Keratinocyte (primary cell): ENCODE measurements around the gene LAD1. TPM values are rescaled to one million over a fixed set of nuclear protein-coding genes. Genes with fewer than 3 reads are reported as not detected.

ENCODE experiments used
- DNase-seq: peaks from one replicate; pipeline ENCODE4 v3.0.0-alpha.2; 2011; ENCODE audit warnings: low read depth, missing footprints, low spot score
- FAIRE-seq: peaks from 2 replicates; lab custom pipeline; 2011; peaks lifted over from hg19 to GRCh38; lab: Jason Lieb, UNC
- H2AFZ ChIP-seq: 2 replicates; pipeline ENCODE4 v1.6.0; 2012; ENCODE audit warnings: low read length, control low read depth, inconsistent platforms; ENCODE audit not compliant: control insufficient read depth
- H3K27ac ChIP-seq: 2 replicates; pipeline ENCODE4 v1.5.1; 2011; ENCODE audit warnings: low read length; ENCODE audit not compliant: control insufficient read depth, insufficient read depth
- H3K27me3 ChIP-seq: 3 replicates; pipeline ENCODE4 v1.6.0; 2011; ENCODE audit warnings: low read length; ENCODE audit not compliant: control insufficient read depth, insufficient read depth; ENCODE audit errors: extremely low read depth
- H3K36me3 ChIP-seq, 2 experiments: 2 replicates in 1 of 2; 3 replicates in 1 of 2; pipeline ENCODE4 v1.5.1; 2011; ENCODE audit warnings: low read length in 2 of 2, mild to moderate bottlenecking in 1 of 2; ENCODE audit not compliant: control insufficient read depth in 2 of 2, insufficient read depth in 2 of 2; ENCODE audit errors: extremely low read depth in 1 of 2
- H3K4me1 ChIP-seq: 3 replicates; pipeline ENCODE4 v1.5.1; 2011; ENCODE audit warnings: low read length; ENCODE audit not compliant: control insufficient read depth, insufficient read depth; ENCODE audit errors: extremely low read depth
- H3K4me2 ChIP-seq: 3 replicates; pipeline ENCODE4 v1.6.0; 2011; ENCODE audit warnings: low read depth, low read length; ENCODE audit not compliant: control insufficient read depth, insufficient read depth; ENCODE audit errors: extremely low read depth
- H3K4me3 ChIP-seq, 3 experiments: fragments of 200-600 bp in 1 of 3; sonication (generic) in 1 of 3; 2 replicates in 2 of 3; 3 replicates in 1 of 3; pipeline ENCODE4 v1.5.1; 2011 to 2016; ENCODE audit warnings: low read length in 3 of 3, mild to moderate bottlenecking in 3 of 3, control low read depth in 2 of 3, inconsistent platforms in 1 of 3, low read depth in 1 of 3, mixed read lengths in 1 of 3, mixed run types in 1 of 3, moderate library complexity in 1 of 3; ENCODE audit not compliant: control insufficient read depth in 2 of 3, insufficient read depth in 2 of 3; ENCODE audit errors: extremely low read depth in 1 of 3
- H3K79me2 ChIP-seq: 2 replicates; pipeline ENCODE4 v1.6.0; 2012; ENCODE audit warnings: low read length; ENCODE audit not compliant: control insufficient read depth, insufficient read depth
- H3K9ac ChIP-seq: 3 replicates; pipeline ENCODE4 v1.6.0; 2011; ENCODE audit warnings: low read length; ENCODE audit not compliant: control insufficient read depth, insufficient read depth; ENCODE audit errors: extremely low read depth
- H3K9me1 ChIP-seq: 3 replicates; pipeline ENCODE4 v1.6.0; 2011; ENCODE audit warnings: low read length; ENCODE audit not compliant: control insufficient read depth, insufficient read depth; ENCODE audit errors: extremely low read depth
- H3K9me3 ChIP-seq: 2 replicates; pipeline ENCODE4 v1.5.1; 2012; ENCODE audit warnings: low read depth, low read length; ENCODE audit not compliant: control insufficient read depth
- H4K20me1 ChIP-seq: 3 replicates; pipeline ENCODE4 v1.6.0; 2011; ENCODE audit warnings: low read length; ENCODE audit not compliant: control insufficient read depth, insufficient read depth; ENCODE audit errors: extremely low read depth
- CTCF ChIP-seq, 3 experiments: IDR thresholded peaks in 1 of 3; conservative IDR thresholded peaks in 1 of 3; optimal IDR thresholded peaks in 1 of 3; 2 replicates in 2 of 3; 3 replicates in 1 of 3; pipeline versions ENCODE3 to v1.5.1; 2011; ENCODE audit warnings: low read length in 3 of 3, mild to moderate bottlenecking in 3 of 3, moderate library complexity in 2 of 3, control low read depth in 1 of 3, inconsistent platforms in 1 of 3; ENCODE audit not compliant: insufficient read depth in 2 of 3; ENCODE audit errors: extremely low read depth in 1 of 3
- EZH2 ChIP-seq: IDR thresholded peaks from one replicate; pipeline ENCODE4 v1.6.1; 2012; ENCODE audit warnings: inconsistent platforms, mild to moderate bottlenecking, low read length, moderate library complexity
- dilution Hi-C: fragments of 300-500 bp; cut with MboI; formaldehyde crosslinking; loops from one replicate; pipeline ENCODE4 v1.7.0; 2020; ENCODE audit warnings: low sequenced_read_pairs; ENCODE audit not compliant: extremely low pct_ligation_motif_present
- polyA plus RNA-seq, 5 experiments: library from polyadenylated mRNA; depleted of rRNA in 3 of 5; stranded (reverse) in 3 of 5; stranded (forward) in 1 of 5; unstranded in 1 of 5; fragments of >200 nt; gene quantifications; 1 replicate in 1 of 5; 2 replicates in 3 of 5; 3 replicates in 1 of 5; pipeline versions ENCODE4 v1.2.1 to v1.2.3, GENCODE V29; 2011 to 2012; ENCODE audit warnings: missing spikeins in 2 of 5, low read depth in 1 of 5, low replicate concordance in 1 of 5

Gene LAD1
- polyA plus RNA-seq, 1 donor (not counting 4 experiments of a cell fraction or from before 2014, with no cell fraction given), result 82.9 TPM

GRCh38 chr1:201443747-201444146 is 44.6 kb upstream of the LAD1 start:
- no peaks in the 10 kb centered on the region for H3K79me2 ChIP-seq
- no peak for FAIRE-seq

GRCh38 chr1:201436969-201437368 is 37.8 kb upstream of the LAD1 start:
- Histone ChIP-seq H3K4me3 (no peak overlapping the region), H3K36me3 (no peaks in the 10 kb centered on the region), H3K79me2 (no peaks in the 10 kb centered on the region), H3K9me3 (no peaks in the 10 kb centered on the region), H3K27me3 (no peaks in the 10 kb centered on the region), H3K4me1 (peaks cover 8% of the 10 kb centered on the region), H3K4me2 (no peak overlapping the region), H3K9me1 (no peaks in the 10 kb centered on the region), H4K20me1 (no peaks in the 10 kb centered on the region), H2AFZ (no peak overlapping the region), H3K27ac (no peak overlapping the region), H3K9ac (no peak overlapping the region)
- TF ChIP-seq CTCF (optimal IDR thresholded peaks at IDR 0.05 in 1 of 3, IDR thresholded peaks at IDR 0.05 in 1 of 3, conservative IDR thresholded peaks at IDR 0.05 in 1 of 3; ENCODE audit: extremely low read depth in 1 of 3, insufficient read depth in 2 of 3, low read length in 3 of 3) (no peak), EZH2 (no peak)
- dilution Hi-C loops, result no loop called here
- FAIRE-seq (no peak), DNase-seq (no peak)

More at GRCh38 chr1:201443747-201444146, 44.6 kb upstream of the LAD1 start:
- H2AFZ ChIP-seq, result no peak overlapping the region
- no peaks in the 10 kb centered on the region for H3K36me3 ChIP-seq
- dilution Hi-C loops, result no loop called here
- no peaks in the 10 kb centered on the region for H3K9me1 ChIP-seq
- no peak overlapping the region for H3K4me2 ChIP-seq
- H3K27ac ChIP-seq, result no peak overlapping the region
- no peaks in the 10 kb centered on the region for H3K9me3 ChIP-seq
- no peak for DNase-seq
- H4K20me1 ChIP-seq, result no peaks in the 10 kb centered on the region
- H3K4me3 ChIP-seq, result no peak overlapping the region
- H3K9ac ChIP-seq, result no peak overlapping the region
- peaks cover 14% of the 10 kb centered on the region for H3K4me1 ChIP-seq
- no peaks in the 10 kb centered on the region for H3K27me3 ChIP-seq
- TF ChIP-seq EZH2 (no peak), CTCF (optimal IDR thresholded peaks at IDR 0.05 in 1 of 3, IDR thresholded peaks at IDR 0.05 in 1 of 3, conservative IDR thresholded peaks at IDR 0.05 in 1 of 3; ENCODE audit: extremely low read depth in 1 of 3, insufficient read depth in 2 of 3, low read length in 3 of 3) (no peak)
